HEK293 (cell line): ENCODE data around the gene RRP12.

Source experiments
- CTCF ChIA-PET: fragments of 350-600 bp; formaldehyde crosslinking; extraction: SDS; loops from one replicate; lab custom pipeline; 2021; ENCODE audit warnings: antibody characterized with exemption; lab: Yijun Ruan, JAX
- POLR2A ChIA-PET: fragments of 300-600 bp; formaldehyde crosslinking; extraction: SDS; loops from one replicate; lab custom pipeline; 2020; ENCODE audit warnings: antibody characterized with exemption, inconsistent platforms; lab: Yijun Ruan, JAX
- H3K27ac ChIP-seq: fragments of 200-500 bp; sonication (Bioruptor generic); 2 replicates; pipeline ENCODE4 v1.5.1; 2014; ENCODE audit warnings: low read depth, low read length, control low read depth, inconsistent platforms; ENCODE audit errors: extremely low read depth
- H3K36me3 ChIP-seq, 2 experiments: fragments of 200-500 bp in 1 of 2; sonication (Bioruptor generic) in 1 of 2; 1 replicate in 1 of 2; 2 replicates in 1 of 2; pipeline ENCODE4 v1.5.1; 2014 to 2017; ENCODE audit warnings: inconsistent platforms in 2 of 2, low read length in 2 of 2; ENCODE audit not compliant: control insufficient read depth in 2 of 2, insufficient read depth in 1 of 2
- H3K4me1 ChIP-seq: fragments of 200-500 bp; sonication (Bioruptor generic); 2 replicates; pipeline ENCODE4 v1.5.1; 2014; ENCODE audit warnings: mild to moderate bottlenecking, low read length, inconsistent platforms; ENCODE audit not compliant: control insufficient read depth, insufficient read depth
- H3K4me3 ChIP-seq: 2 replicates; pipeline ENCODE4 v1.5.1; 2011; ENCODE audit warnings: low read depth, mild to moderate bottlenecking, control low read depth, low read length, moderate library complexity
- H3K9me3 ChIP-seq: fragments of 200-500 bp; sonication (Bioruptor generic); 2 replicates; pipeline ENCODE4 v1.5.1; 2014; ENCODE audit warnings: low read depth, low read length, inconsistent platforms; ENCODE audit not compliant: control insufficient read depth, insufficient read depth
- GLIS1 ChIP-seq: fragments of 450-650 bp; formaldehyde crosslinking; IDR thresholded peaks from 2 replicates; pipeline ENCODE4 v1.5.1; 2016; ENCODE audit warnings: missing biosample characterization, missing genetic modification characterization
- KLF1 ChIP-seq: fragments of 450-650 bp; formaldehyde crosslinking; IDR thresholded peaks from 2 replicates; pipeline ENCODE4 v1.5.1; 2016; ENCODE audit warnings: missing biosample characterization, missing genetic modification characterization
- OSR2 ChIP-seq: fragments of 450-650 bp; formaldehyde crosslinking; IDR thresholded peaks from 2 replicates; pipeline ENCODE4 v1.5.1; 2016; ENCODE audit warnings: missing biosample characterization, missing genetic modification characterization
- PRDM1 ChIP-seq: fragments of 450-650 bp; formaldehyde crosslinking; IDR thresholded peaks from 2 replicates; pipeline ENCODE4; 2016; ENCODE audit warnings: missing biosample characterization, missing genetic modification characterization
- REPIN1 ChIP-seq: fragments of 450-650 bp; formaldehyde crosslinking; IDR thresholded peaks from 2 replicates; pipeline ENCODE4 v1.5.1; 2017; ENCODE audit warnings: missing biosample characterization, missing genetic modification characterization, low read depth
- SCRT2 ChIP-seq: fragments of 450-650 bp; formaldehyde crosslinking; IDR thresholded peaks from 2 replicates; pipeline ENCODE4 v1.5.1; 2016; ENCODE audit warnings: missing biosample characterization, missing genetic modification characterization
- SP7 ChIP-seq: fragments of 450-650 bp; formaldehyde crosslinking; IDR thresholded peaks from 2 replicates; pipeline ENCODE4 v1.5.1; 2016; ENCODE audit warnings: missing biosample characterization, missing genetic modification characterization
- ZEB2 ChIP-seq: fragments of 450-650 bp; formaldehyde crosslinking; IDR thresholded peaks from 2 replicates; pipeline ENCODE4 v1.5.1; 2016; ENCODE audit warnings: missing biosample characterization, missing genetic modification characterization
- ZFP41 ChIP-seq: fragments of 450-650 bp; formaldehyde crosslinking; IDR thresholded peaks from 2 replicates; pipeline ENCODE4 v1.5.1; 2016; ENCODE audit warnings: missing biosample characterization, missing genetic modification characterization, borderline replicate concordance
- ZNF214 ChIP-seq: fragments of 450-650 bp; formaldehyde crosslinking; IDR thresholded peaks from 2 replicates; pipeline ENCODE4 v1.5.1; 2017; ENCODE audit warnings: missing biosample characterization, mild to moderate bottlenecking, missing genetic modification characterization, borderline replicate concordance
- ZNF23 ChIP-seq: fragments of 450-650 bp; formaldehyde crosslinking; IDR thresholded peaks from 2 replicates; pipeline ENCODE4 v1.5.1; 2016; ENCODE audit warnings: missing biosample characterization, missing genetic modification characterization, borderline replicate concordance
- ZNF239 ChIP-seq: fragments of 450-650 bp; formaldehyde crosslinking; IDR thresholded peaks from 2 replicates; pipeline ENCODE4 v1.5.1; 2016; ENCODE audit warnings: missing biosample characterization, missing genetic modification characterization
- ZNF341 ChIP-seq: fragments of 450-650 bp; formaldehyde crosslinking; IDR thresholded peaks from 2 replicates; pipeline ENCODE4; 2016; ENCODE audit warnings: low read depth, missing biosample characterization, missing genetic modification characterization
- ZNF37A ChIP-seq: fragments of 450-650 bp; IDR thresholded peaks from 2 replicates; pipeline ENCODE4 v1.5.1; 2018; ENCODE audit warnings: missing biosample characterization, missing genetic modification characterization
- ZNF600 ChIP-seq: fragments of 450-650 bp; formaldehyde crosslinking; IDR thresholded peaks from 2 replicates; pipeline ENCODE4 v1.5.1; 2016; ENCODE audit warnings: missing biosample characterization, missing genetic modification characterization
- ZNF624 ChIP-seq: fragments of 450-650 bp; formaldehyde crosslinking; IDR thresholded peaks from 2 replicates; pipeline ENCODE4 v1.5.1; 2017; ENCODE audit warnings: missing biosample characterization, missing genetic modification characterization
- ZNF76 ChIP-seq: fragments of 450-650 bp; formaldehyde crosslinking; IDR thresholded peaks from 2 replicates; pipeline ENCODE4; 2016; ENCODE audit warnings: low read depth, missing biosample characterization, missing genetic modification characterization, borderline replicate concordance
- ZNF768 ChIP-seq: fragments of 450-650 bp; formaldehyde crosslinking; IDR thresholded peaks from 2 replicates; pipeline ENCODE4 v1.5.1; 2018; ENCODE audit warnings: missing biosample characterization, mild to moderate bottlenecking, missing genetic modification characterization
- ZNF830 ChIP-seq: fragments of 450-650 bp; IDR thresholded peaks from 2 replicates; pipeline ENCODE4 v1.5.0; 2018; ENCODE audit warnings: missing biosample characterization, missing genetic modification characterization, low read depth, mild to moderate bottlenecking, moderate library complexity
- ZSCAN16 ChIP-seq: fragments of 450-650 bp; formaldehyde crosslinking; IDR thresholded peaks from 2 replicates; pipeline ENCODE4 v1.5.1; 2016; ENCODE audit warnings: missing biosample characterization, missing genetic modification characterization
- TF ChIP-seq, protein P1 (sequence below): fragments of 450-650 bp; formaldehyde crosslinking; IDR thresholded peaks from 2 replicates; pipeline ENCODE4 v1.5.1; 2016; ENCODE audit warnings: missing biosample characterization, missing genetic modification characterization, low read depth
- TF ChIP-seq, protein P2 (sequence below): fragments of 450-650 bp; formaldehyde crosslinking; IDR thresholded peaks from 2 replicates; pipeline ENCODE4 v1.5.0; 2017; ENCODE audit warnings: missing biosample characterization, missing genetic modification characterization, borderline replicate concordance
- TF ChIP-seq, protein P3 (sequence below): fragments of 450-650 bp; formaldehyde crosslinking; conservative IDR thresholded peaks from 2 replicates; pipeline ENCODE4 v1.5.1; 2016; ENCODE audit warnings: low read depth, missing biosample characterization, missing genetic modification characterization
- TF ChIP-seq, protein P4 (sequence below): fragments of 450-650 bp; formaldehyde crosslinking; IDR thresholded peaks from 2 replicates; pipeline ENCODE4 v1.5.1; 2016; ENCODE audit warnings: missing biosample characterization, missing genetic modification characterization

The RRP12 gene

DNA sequence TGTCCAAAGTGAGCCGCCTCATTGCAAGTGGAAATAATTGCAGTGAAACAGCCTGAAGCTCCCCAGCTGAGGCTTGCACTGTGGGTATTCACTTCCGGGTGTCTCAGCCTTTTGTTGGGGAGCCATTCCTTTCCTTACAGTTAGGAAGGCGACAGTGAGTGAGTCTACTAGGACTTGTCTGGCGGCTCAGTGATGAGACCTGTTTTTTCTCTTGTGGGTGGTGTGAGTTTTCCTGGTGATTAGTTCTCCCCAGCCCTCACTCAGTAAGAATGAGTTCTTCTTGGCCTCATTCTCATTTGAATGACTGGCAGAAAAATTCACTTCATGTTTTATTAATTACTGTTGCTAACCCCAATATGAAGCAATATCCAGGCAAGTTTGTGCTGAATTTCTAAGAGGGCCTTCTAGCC, 27.4 kb upstream of the RRP12 start:
- CTCF ChIA-PET, result no interaction called here
- H3K36me3 ChIP-seq, result peaks cover 40 to 59% of the 10 kb centered on the region in 2 experiments
- H3K9me3 ChIP-seq, result no peaks in the 10 kb centered on the region
- POLR2A ChIA-PET, result interaction anchor here (0.5 to 1.7 kb wide), 3 partner anchors 25 to 136 kb away, joined by 3 to 6 read pairs (median 4); partner anchors contain the start of genes ARHGAP19 and RRP12
- TF ChIP-seq GLIS1 (tag by site-specific recombination) (peak; percentile 33; the same call in 1 of the 2 replicates), ZNF37A (tag by site-specific recombination) (no peak), ZNF341 (tag by site-specific recombination) (no peak), ZSCAN16 (tag by site-specific recombination) (no peak), REPIN1 (tag by site-specific recombination) (no peak), ZNF624 (tag by site-specific recombination) (no peak), ZNF768 (tag by site-specific recombination) (no peak), PRDM1 (peak; percentile 70), ZFP41 (tag by site-specific recombination) (no peak), ZNF239 (tag by site-specific recombination) (no peak)
- peak overlapping the region; percentile 29; the same call in 1 of the 2 replicates for H3K27ac ChIP-seq
- H3K4me1 ChIP-seq, result no peaks in the 10 kb centered on the region; the same call in 1 of the 2 replicates
- peak overlapping the region; percentile 4; the same call in 1 of the 2 replicates for H3K4me3 ChIP-seq

DNA sequence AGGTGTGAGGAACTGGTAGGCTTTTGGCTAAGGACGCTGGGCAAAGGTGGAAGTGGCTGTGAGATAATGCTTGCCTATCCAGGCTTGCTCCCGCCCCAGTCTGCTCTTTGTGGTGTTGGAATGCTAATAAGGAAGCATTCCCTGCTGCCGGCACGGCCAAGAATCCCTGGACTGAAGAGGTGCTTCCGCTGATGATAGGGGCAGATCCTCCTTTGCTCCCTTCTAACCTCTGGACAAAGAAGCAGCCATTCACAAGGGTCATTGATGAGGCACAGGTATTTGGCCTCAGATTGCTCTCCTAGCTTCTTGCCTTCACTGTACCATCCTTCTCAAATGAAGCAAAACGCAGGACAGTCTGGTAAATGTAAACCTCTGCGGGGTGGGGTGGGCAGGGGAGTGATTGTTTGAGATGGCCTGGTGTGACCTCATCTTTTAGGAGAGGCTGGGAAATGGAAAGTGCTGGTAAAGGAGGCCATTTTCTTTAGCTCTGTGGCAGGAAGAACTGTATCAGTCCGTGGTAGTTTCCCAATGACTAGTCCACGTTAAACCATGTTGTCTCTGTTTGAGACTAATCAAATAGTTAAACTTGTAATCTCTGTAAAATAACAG, 26.5 kb upstream of the RRP12 start:
- no peaks in the 10 kb centered on the region; the same call in 1 of the 2 replicates for H3K4me1 ChIP-seq
- H3K4me3 ChIP-seq, result peak overlapping the region; percentile 87
- H3K9me3 ChIP-seq, result no peaks in the 10 kb centered on the region
- peaks cover 38 to 58% of the 10 kb centered on the region in 2 experiments for H3K36me3 ChIP-seq
- POLR2A ChIA-PET, result interaction anchor here (0.8 to 1.7 kb wide), 4 partner anchors 13 to 135 kb away, joined by 3 to 6 read pairs (median 4); partner anchors contain the start of genes ARHGAP19 and RRP12
- CTCF ChIA-PET, result interaction anchor here (0.7 to 1.1 kb wide), 2 partner anchors 27 to 28 kb away, joined by 3 read pairs; no protein-coding TSS in a partner anchor
- peak overlapping the region; percentile 96 for H3K27ac ChIP-seq
- TF ChIP-seq OSR2 (tag by site-specific recombination) (peak; percentile 23; the same call in 1 of the 2 replicates), ZNF214 (tag by site-specific recombination) (no peak), SP7 (tag by site-specific recombination) (peak; percentile 14; the same call in 1 of the 2 replicates), ZEB2 (tag by site-specific recombination) (0 out of 2 replicates have a peak, but pooled peaks have one; percentile 39), ZNF830 (tag by site-specific recombination) (no peak), ZNF600 (tag by site-specific recombination) (peak; percentile 86), ZNF23 (tag by site-specific recombination) (no peak), ZNF76 (tag by site-specific recombination) (peak; percentile 75; the same call in 1 of the 2 replicates), KLF1 (tag by site-specific recombination) (no peak), SCRT2 (tag by site-specific recombination) (peak; percentile 57; the same call in 1 of the 2 replicates)
- TF ChIP-seq, protein P1, sequence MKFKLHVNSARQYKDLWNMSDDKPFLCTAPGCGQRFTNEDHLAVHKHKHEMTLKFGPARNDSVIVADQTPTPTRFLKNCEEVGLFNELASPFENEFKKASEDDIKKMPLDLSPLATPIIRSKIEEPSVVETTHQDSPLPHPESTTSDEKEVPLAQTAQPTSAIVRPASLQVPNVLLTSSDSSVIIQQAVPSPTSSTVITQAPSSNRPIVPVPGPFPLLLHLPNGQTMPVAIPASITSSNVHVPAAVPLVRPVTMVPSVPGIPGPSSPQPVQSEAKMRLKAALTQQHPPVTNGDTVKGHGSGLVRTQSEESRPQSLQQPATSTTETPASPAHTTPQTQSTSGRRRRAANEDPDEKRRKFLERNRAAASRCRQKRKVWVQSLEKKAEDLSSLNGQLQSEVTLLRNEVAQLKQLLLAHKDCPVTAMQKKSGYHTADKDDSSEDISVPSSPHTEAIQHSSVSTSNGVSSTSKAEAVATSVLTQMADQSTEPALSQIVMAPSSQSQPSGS, result peak; percentile 86
- TF ChIP-seq, protein P2, sequence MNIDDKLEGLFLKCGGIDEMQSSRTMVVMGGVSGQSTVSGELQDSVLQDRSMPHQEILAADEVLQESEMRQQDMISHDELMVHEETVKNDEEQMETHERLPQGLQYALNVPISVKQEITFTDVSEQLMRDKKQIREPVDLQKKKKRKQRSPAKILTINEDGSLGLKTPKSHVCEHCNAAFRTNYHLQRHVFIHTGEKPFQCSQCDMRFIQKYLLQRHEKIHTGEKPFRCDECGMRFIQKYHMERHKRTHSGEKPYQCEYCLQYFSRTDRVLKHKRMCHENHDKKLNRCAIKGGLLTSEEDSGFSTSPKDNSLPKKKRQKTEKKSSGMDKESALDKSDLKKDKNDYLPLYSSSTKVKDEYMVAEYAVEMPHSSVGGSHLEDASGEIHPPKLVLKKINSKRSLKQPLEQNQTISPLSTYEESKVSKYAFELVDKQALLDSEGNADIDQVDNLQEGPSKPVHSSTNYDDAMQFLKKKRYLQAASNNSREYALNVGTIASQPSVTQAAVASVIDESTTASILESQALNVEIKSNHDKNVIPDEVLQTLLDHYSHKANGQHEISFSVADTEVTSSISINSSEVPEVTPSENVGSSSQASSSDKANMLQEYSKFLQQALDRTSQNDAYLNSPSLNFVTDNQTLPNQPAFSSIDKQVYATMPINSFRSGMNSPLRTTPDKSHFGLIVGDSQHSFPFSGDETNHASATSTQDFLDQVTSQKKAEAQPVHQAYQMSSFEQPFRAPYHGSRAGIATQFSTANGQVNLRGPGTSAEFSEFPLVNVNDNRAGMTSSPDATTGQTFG (tag by site-specific recombination), result no peak
- TF ChIP-seq, protein P3, sequence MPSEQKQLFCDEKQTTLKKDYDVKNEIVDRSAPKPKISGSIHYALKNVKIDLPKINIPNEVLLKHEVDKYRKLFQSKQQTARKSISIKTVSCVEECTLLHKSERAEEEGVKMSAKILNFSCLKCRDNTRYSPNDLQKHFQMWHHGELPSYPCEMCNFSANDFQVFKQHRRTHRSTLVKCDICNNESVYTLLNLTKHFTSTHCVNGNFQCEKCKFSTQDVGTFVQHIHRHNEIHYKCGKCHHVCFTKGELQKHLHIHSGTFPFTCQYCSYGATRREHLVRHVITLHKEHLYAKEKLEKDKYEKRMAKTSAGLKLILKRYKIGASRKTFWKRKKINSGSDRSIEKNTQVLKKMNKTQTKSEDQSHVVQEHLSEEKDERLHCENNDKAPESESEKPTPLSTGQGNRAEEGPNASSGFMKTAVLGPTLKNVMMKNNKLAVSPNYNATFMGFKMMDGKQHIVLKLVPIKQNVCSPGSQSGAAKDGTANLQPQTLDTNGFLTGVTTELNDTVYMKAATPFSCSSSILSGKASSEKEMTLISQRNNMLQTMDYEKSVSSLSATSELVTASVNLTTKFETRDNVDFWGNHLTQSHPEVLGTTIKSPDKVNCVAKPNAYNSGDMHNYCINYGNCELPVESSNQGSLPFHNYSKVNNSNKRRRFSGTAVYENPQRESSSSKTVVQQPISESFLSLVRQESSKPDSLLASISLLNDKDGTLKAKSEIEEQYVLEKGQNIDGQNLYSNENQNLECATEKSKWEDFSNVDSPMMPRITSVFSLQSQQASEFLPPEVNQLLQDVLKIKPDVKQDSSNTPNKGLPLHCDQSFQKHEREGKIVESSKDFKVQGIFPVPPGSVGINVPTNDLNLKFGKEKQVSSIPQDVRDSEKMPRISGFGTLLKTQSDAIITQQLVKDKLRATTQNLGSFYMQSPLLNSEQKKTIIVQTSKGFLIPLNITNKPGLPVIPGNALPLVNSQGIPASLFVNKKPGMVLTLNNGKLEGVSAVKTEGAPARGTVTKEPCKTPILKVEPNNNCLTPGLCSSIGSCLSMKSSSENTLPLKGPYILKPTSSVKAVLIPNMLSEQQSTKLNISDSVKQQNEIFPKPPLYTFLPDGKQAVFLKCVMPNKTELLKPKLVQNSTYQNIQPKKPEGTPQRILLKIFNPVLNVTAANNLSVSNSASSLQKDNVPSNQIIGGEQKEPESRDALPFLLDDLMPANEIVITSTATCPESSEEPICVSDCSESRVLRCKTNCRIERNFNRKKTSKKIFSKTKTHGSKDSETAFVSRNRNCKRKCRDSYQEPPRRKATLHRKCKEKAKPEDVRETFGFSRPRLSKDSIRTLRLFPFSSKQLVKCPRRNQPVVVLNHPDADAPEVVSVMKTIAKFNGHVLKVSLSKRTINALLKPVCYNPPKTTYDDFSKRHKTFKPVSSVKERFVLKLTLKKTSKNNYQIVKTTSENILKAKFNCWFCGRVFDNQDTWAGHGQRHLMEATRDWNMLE, result no peak
- TF ChIP-seq, protein P4, sequence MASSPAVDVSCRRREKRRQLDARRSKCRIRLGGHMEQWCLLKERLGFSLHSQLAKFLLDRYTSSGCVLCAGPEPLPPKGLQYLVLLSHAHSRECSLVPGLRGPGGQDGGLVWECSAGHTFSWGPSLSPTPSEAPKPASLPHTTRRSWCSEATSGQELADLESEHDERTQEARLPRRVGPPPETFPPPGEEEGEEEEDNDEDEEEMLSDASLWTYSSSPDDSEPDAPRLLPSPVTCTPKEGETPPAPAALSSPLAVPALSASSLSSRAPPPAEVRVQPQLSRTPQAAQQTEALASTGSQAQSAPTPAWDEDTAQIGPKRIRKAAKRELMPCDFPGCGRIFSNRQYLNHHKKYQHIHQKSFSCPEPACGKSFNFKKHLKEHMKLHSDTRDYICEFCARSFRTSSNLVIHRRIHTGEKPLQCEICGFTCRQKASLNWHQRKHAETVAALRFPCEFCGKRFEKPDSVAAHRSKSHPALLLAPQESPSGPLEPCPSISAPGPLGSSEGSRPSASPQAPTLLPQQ (tag by site-specific recombination), result no peak
